KBM-7 (cell line): Measurements from ENCODE around the gene SRPK3.

Experiments used
- DNase-seq: peaks from one replicate; pipeline ENCODE4 v3.0.0-alpha.2; 2015
- in situ Hi-C: fragments of 300-500 bp; cut with MboI; formaldehyde crosslinking; loops from 2 replicates; pipeline ENCODE4 v1.14.3; 2020; ENCODE audit warnings: low sequenced_read_pairs, low pct_unique_long_range_greater_than_20kb, mixed read lengths

The SRPK3 gene

DNA sequence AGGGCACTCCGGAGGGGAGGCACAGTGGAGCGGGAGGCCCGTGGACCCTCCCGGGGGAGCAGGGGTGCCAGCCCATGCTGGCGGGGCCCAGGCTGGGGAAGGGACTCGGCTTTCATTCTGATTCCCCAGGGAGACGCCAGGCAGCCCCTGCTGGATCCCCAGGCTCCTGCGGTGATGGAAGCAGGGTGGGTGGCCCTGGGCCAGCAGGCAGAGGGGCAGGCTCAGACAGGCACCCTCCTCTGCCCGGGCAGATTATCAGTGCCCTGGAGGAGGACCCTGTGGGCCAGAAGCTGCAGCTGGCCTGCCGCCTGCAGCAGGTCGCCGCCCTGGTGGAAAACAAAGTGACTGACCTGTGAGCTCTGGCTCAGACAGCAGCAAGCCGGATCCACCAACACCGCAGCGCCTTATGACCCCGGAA, 2.1 kb upstream of the SRPK3 start:
- DNase-seq: peak; percentile 40
- in situ Hi-C loops: no loop called here

DNA sequence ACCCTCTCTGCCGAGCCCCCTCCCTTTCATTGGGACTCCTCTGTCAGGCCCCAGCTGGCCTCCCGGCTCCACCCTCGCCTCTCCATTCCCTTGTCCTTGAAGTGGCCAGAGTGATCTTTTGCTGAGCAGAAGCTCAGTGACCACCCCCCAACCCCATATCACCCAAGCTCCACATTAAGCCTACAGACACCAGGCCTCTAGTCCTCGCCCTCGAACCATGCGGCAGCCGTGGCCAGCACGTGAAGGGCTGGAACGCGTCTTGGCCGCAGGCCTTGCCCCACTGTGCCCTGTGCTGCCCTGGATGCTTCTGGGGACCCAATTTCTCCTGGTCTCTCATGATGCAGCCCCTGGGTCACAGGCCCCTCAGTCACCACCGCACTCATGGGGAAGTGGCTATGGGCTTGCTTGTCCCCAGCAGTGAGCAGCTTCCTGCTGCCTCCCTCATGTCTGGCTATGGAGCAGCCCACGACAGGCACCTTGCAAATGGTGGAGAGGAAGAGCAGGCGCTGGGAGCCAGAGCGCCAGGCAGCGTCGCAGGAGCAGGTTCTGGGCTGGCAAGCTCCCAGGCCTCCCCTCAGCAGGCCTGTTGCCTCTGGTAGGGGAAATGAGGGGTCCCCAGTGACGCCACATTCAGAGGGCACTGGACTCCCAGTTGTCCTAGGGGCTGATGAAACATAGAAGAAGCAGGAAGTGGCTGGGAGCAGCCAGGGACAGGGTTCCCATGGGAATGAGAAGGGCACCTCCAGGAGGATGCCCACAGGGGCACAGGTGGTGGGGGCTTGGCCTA, 757 bp upstream of the SRPK3 start:
- peak; percentile 59 for DNase-seq
- in situ Hi-C loops: no loop called here

DNA sequence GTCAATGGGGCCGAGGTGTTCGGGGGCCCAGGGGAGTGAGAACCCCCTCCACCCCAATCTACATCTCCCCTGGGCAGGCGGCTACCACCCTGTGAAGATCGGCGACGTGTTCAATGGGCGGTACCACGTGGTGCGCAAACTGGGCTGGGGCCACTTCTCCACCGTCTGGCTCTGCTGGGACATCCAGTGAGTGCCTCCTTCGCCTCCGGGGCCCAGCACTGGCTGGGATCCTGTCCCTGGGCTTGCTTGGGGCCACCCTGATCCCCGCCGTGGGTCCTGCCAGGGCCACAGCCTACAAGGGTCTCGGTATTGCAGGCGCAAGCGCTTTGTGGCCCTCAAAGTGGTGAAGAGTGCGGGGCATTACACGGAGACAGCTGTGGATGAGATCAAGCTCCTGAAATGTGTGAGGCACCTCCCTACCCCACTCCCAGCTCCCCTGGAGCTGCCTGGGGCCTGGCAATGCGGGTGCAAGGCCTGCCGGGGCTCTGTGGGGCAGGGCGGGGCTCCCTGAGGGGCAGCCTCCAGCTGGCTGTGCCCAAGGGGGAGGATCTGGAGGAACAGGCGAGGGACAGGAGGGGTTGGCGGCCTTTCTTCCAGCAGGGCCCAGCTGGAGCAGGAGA, 697 bp downstream of the SRPK3 start:
- DNase-seq: no peak
- in situ Hi-C loops: no loop called here

DNA sequence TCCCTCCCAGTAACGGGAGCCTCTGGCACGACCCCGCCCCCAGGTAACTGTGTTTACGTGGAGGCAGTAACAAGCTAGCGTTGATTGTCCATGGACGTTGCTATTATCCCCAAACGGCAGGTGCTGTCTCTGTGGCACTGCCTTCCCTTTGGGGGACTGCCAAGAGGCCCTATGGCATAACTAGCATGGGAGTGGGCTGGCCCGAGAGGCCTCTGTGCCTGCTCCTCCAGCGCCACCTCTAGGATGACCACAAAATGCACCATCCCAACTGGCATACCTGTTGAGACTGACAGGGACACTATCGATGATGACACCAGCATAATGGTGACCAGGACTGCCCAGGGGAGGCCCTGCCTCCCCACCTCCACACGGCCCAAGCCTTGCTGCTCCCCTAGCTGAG, 1.5 kb downstream of the SRPK3 start:
- in situ Hi-C loops: no loop called here
- DNase-seq: no peak

DNA sequence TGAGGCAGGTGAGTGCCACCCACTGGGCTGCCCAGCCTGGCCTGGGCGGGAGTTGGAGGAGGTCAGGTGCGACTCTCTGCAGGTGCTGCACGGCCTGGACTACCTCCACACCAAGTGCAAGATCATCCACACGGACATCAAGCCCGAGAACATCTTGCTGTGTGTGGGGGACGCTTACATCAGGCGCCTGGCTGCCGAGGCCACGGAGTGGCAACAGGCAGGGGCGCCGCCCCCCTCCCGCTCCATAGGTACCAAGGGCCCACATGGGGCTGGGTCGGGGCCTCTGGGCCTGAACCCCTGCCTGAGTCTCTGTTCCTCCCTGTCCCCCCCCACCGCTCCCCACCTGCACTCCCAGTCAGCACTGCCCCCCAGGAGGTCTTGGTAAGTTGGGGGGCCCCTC, 2.0 kb downstream of the SRPK3 start:
- in situ Hi-C loops: no loop called here

DNA sequence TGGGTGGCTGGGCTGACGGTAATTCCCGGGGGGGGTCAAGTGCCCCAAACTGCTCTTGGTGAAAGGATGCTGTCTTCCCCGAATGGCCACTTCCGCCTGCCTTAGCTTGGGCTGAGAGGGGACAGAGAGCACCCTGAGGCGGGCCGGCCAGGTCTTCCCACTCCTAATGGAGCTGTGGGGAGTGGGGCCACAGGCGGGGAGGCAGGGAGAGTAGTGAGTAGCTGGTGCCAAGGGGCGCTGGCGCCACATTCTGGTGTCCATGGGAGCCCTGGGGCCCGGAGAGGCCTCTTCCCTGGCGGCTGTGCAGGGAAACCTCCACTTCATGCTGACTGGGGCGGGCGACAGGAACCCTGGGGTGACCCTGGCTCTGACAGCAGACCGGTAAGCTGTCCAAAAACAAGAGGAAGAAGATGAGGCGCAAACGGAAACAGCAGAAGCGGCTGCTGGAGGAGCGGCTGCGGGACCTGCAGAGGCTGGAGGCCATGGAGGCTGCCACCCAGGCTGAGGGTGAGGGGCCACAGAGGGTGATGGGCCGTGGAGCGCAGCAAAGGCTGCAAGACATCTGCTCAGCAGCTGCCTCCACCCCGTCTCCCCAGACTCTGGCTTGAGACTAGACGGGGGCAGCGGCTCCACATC, 2.7 kb downstream of the SRPK3 start:
- in situ Hi-C loops: no loop called here
- no peak for DNase-seq

More for the DNA sequence above, 2.0 kb downstream of the SRPK3 start:
- DNase-seq: no peak

DNA sequence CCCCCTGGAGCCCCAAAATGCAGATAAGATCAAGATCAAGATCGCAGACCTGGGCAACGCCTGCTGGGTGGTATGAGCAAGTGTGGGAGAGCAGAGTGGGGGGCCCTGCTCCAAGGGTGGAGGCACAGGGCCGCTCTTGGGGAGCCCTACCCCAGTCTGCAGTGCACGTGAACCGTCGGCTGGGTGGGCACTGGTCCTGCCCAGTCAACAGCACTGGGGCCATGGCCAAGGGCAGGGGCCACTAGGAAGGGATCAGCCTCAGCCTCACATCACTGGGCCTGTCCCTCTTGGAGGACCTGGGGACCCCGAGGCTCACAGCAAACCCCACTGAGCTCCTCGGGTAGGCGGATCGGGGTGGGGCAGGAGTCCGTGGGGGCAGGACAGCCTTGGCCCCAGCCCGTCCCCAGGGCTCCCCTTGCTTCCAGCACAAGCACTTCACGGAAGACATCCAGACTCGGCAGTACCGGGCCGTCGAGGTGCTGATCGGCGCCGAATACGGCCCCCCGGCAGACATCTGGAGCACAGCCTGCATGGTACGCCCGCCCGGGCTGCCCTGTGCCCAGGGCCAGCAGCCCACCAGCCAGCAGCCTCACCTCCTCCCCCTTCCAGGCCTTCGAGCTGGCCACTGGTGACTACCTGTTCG, 3.6 kb downstream of the SRPK3 start:
- DNase-seq: no peak
- in situ Hi-C loops: no loop called here

DNA sequence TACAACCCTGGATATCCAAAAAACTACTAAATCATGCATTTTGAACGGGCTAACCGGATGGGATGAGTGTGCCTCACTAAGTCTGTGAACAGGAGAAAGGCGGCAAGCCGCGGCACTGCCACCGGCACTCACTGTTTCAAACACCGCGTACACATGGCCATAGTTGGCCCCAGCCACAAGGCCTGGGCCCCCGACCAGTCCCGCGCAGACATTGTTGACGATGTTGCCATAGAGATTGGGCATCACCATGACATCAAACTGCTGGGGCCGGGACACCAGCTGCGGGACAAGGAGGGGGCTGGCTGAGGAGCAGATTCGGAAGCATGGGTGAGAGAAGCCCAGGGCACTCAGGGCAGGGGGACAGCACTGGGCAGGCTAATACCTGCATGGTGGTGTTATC, 5.8 kb downstream of the SRPK3 start:
- in situ Hi-C loops: no loop called here
- DNase-seq: no peak

DNA sequence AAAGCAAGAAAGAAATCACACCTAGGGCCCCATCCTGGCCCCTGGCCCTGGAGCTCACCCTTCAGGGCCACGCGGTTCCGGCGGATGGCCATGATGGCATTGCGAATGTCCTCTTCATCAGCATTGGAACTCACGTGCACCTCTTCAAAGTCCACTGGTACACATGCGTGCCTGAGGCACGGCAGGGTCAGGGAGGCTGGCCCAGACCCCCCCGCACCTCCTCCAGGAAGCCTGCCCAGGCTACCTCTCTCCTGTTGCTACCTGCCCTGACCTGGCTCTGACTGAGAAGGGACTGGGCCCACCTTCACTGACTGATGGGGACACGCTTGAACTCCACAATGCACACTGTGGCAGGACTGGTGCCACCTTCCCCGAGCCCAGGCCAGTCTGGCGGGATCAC, 8.8 kb downstream of the SRPK3 start:
- in situ Hi-C loops: no loop called here
- no peak for DNase-seq

DNA sequence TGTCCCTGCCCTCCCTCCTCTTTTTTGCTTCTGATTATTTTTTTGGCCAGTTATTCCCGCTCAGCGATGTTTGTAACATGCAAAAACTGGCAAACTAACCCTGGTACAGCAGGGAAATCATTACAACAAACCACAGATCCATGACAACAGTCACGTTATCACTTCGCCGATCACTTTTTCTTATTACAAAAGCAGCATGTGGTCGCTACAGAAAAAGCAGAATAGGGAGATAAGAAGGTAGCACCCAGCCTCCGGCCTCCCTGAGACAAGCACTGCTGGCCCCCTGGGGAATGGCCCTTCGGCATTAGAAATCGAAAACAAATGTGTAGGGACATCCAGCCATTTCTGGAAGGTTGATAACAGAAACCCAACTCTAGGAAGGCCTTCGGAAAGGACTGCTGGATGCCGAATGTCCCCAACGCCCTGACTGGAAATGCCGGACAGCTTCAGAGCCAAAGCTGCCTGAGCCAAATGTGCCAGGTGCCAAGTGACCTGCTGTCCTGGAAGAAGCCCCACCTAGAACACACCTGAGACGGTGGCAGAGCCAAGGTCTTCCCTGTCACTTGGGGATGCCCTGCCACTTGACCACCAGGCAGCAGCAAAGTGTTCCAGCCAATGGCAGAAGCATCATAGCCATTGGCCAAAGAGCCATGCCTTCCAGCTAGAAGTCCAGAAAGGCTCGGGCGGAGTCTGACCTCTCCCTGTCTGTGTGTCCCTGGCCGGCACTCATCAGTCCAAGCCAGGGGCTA, 10.4 kb downstream of the SRPK3 start:
- no peak for DNase-seq
- in situ Hi-C loops: no loop called here

DNA sequence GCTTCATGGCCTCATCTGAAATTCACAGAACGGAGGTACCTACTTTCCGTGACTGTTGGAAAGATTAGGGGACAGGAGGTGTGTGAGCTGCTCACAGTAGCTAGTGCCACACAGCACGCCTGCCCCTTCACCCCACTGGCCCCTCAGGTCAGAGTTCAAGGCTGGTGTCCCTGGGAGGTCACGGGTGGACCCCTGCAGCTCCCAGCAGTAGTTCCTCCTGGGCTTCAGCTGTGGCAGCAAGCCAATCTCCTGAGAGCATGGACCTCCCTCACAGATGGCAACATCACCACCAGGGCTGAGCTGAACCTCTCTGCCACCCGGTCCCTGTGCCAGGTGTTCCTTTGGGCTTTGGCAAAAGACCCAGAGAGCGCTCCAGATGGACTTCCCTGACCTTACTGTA, 11.5 kb downstream of the SRPK3 start:
- in situ Hi-C loops: no loop called here
- DNase-seq: no peak

DNA sequence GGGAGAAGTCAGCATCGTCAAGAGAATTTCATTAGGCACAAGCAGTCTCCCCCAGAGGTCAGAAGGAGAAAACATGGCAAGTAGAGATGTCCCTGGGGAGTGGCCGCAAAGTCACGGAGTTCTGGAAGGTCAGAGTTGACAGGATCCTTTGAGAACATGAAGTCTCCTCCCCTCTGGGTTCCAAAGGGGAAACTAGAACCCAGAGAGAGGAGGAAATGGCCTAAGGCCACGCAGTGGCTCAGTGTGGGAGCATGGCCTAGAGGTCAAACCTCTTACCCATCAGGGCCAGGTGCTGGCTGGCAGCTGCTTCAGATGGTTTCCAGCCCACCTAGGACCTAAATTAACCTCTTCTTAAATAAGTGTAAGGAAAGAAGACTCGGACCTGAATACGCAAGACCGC, 12.4 kb downstream of the SRPK3 start:
- no peak for DNase-seq
- in situ Hi-C loops: no loop called here

DNA sequence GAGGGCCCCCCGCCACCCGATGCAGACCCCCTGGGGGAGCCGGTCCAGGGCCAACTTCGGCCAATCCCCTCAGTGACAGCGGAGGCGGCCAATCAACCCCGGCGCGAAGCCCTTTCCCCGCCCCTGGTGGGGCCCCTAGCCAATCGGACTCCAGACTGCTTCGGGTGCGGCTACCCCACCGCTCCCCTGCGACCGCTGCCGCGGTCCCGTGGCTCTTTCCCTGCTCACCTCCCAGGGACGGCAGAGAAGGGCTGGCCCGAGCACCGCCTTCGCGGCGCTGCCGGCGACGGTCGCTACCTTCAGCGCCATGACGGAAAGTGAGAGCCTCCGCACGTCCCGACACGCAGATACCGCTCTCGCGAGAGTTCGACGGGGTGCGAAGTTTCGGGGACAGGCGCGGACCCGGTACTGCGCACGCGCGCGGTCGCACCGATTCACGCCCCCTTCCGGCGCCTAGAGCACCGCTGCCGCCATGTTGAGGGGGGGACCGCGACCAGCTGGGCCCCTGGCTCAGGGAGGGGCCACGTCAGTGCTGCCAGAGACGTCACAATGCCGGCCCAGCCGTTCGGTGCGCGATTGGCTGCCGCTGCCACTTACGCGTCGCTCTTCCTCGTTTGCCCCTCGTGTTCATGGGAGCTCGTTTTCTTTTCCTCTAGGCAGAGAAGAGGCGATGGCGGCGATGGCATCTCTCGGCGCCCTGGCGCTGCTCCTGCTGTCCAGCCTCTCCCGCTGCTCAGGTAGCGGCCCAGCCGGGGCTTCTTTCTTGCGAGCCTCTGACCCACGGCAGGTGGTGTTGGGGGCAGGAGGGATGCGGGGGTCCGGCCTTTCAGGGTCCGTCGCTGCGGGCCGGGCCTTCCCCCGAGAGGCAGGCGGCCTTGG, 13.4 kb downstream of the SRPK3 start, which contains the start of the genes IDH3G and SSR4:
IDH3G (minus strand) TSS at position 358 of the 879 bp plus-strand sequence; CDS start at position 309, 49 bp downstream.
SSR4 (plus strand) TSS at position 651 of the 879 bp plus-strand sequence; CDS start at position 671, 20 bp downstream.
- peak; percentile 99 for DNase-seq
- in situ Hi-C loops: no loop called here

DNA sequence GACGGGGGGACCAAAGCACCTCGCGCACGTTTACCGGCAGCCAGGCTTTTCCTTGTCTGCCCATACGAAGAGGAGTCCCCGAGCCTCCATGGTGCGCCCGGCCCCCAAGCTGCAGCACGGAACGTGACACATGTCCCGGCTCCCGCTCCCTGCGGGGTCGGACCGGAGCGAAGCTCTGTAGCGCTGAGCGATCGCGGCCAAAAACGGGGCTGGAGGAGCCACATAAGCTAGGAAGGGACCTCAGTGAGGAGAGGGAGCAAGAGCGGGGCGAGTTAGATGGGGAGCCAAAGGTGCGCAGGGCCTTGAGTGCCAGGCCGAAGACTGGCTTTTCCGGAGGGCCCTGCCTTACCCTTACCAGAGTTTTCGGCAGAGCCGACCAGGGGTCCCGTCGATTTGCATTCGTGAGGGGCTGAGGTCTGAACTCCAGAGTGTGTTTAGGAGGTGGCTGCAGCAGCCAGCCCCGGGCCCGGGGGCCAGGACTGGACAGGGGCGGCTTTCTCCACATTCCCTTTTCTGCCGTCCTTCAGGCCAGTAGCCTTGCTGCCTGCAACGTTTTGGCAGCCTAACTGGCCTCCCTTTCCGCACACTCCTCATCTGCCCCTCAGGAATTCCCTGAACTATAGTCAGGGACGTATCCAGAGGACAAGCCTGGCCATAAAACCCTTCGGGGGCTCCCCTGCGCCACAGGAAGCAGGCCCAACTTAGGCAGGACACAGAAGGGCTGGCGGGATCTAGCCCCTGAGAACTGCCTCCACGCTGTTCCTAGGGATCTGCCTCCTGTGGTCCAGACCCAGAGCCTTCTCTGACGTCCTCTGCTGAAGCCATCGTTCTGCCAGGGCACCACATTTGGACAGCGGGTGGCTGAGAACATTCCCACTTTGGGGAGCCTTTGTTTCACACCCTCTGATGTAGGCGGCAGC, 14.3 kb downstream of the SRPK3 start:
- in situ Hi-C loops: no loop called here

DNA sequence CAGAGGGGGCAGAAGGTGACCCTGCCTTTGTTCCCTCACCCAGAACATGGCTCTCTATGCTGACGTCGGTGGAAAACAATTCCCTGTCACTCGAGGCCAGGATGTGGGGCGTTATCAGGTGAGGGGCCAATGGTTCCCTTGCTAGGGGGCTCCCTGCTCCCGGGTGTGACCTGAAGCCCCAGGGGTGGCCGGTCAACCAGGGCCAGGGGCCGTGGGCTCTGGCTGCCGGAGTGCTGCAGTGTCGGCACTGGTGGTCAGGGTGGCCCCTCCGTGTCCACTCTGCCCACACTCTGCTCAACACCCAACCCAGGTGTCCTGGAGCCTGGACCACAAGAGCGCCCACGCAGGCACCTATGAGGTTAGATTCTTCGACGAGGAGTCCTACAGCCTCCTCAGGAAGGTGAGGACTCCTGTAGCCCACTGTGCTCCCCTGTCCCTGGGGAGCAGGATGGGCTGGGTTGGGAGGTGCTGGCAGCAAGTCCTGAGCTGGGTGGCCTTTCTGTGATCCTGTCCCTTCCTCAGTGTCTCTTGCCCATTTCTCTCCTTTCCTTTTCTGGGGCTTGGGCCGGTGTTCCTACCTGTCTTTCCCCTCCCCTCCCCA, 16.7 kb downstream of the SRPK3 start:
- DNase-seq: no peak
- in situ Hi-C loops: no loop called here

More for the DNA sequence above, 14.3 kb downstream of the SRPK3 start:
- DNase-seq: no peak

DNA sequence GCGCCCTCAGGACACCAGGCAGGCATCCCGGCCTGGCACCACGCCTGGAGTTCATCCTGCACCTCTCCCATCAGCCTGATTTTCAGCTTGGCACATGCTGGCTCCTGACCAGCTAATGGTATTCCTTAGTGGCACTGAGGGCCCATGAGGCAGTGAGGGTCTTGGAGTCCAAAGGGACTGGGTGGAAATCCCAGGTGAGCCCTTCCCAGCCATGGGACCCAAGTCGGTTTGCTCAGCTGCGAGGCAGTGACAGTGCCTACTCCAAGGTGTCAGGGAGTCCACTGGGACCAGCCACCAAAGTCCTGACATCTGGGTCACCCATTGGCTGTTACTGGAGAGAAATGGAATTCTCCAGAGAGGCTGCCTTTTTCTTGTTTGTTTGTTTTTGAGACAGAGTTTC, 18.5 kb downstream of the SRPK3 start:
- in situ Hi-C loops: no loop called here
- DNase-seq: no peak

DNA sequence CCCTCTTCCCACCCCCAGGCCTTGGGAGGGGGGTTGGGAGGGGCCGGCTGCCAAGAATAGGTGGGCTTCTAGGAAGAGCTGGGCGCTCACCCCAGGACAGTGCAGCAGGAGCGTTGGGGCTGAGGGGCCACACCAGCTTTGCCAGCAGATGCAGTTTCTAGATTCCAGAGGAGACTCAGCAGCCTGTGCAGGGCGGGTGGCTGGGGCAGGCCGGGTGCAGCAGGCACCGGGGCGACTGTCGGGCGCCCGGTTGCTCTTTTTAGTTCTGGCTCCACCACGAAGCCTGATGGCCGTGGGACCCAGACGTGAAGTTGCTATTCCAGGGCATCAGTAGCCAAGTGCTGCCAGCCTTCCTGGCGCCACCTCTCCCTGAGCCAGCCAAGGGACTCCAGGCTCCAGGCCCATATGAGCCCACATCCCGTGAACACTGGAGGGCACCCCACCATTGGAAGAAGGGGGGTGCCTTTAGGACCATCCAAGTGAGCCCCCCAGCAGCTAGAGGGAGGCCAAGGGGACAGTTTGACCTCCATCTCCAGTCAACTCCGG, 19.4 kb downstream of the SRPK3 start:
- in situ Hi-C loops: no loop called here
- no peak for DNase-seq
